T1000 (cell line): ENCODE data around the gene STAT4.
"Not testable (repeated sequence)": the region's sequence is repeated elsewhere in the genome, so short reads cannot be mapped to it uniquely, and the experiment has no call there.

ENCODE experiments used
- DNase-seq: peaks from one replicate; lab custom pipeline; 2025; ENCODE audit warnings: mixed read lengths; lab: John Stamatoyannopoulos, UW

STAT4 gene

GRCh38 chr2:191013932-191014652, 136.7 kb downstream of the STAT4 start, which contains the start of gene STAT1:
STAT1 (minus strand) TSS chr2:191014171; CDS start chr2:191010003, 4,168 bp downstream.
- peak; percentile 82 for DNase-seq

GRCh38 chr2:191013682-191013931, 137.2 kb downstream of the STAT4 start:
- no peak for DNase-seq

- no peak for DNase-seq
These were observed 137.7 kb downstream of the STAT4 start for GRCh38 chr2:191012845-191013681.

GRCh38 chr2:191012346-191012745, 138.4 kb downstream of the STAT4 start:
- DNase-seq, result no peak

GRCh38 chr2:191010887-191011885, 139.6 kb downstream of the STAT4 start:
- DNase-seq, result no peak

GRCh38 chr2:191009541-191010374, 141.0 kb downstream of the STAT4 start:
- no peak for DNase-seq

GRCh38 chr2:191008286-191008685, 142.5 kb downstream of the STAT4 start:
- DNase-seq, result no peak

- DNase-seq, result no peak
These were observed 143.6 kb downstream of the STAT4 start for GRCh38 chr2:191006997-191007783.

- DNase-seq, result no peak
These were observed 144.5 kb downstream of the STAT4 start for GRCh38 chr2:191006297-191006696.

- DNase-seq, result no peak
These were observed 147.1 kb downstream of the STAT4 start for GRCh38 chr2:191003405-191004309.

- no peak for DNase-seq
These were observed 149.2 kb downstream of the STAT4 start for GRCh38 chr2:191001624-191002023.

- no peak for DNase-seq
These were observed 149.8 kb downstream of the STAT4 start for GRCh38 chr2:191001032-191001431.

- DNase-seq, result no peak
These were observed 150.7 kb downstream of the STAT4 start for GRCh38 chr2:190999949-191000665.

GRCh38 chr2:190999058-190999457, 151.7 kb downstream of the STAT4 start:
- no peak for DNase-seq

- DNase-seq, result no peak
These were observed 153.2 kb downstream of the STAT4 start for GRCh38 chr2:190997526-190998113.

GRCh38 chr2:190996947-190997346, 153.8 kb downstream of the STAT4 start:
- DNase-seq, result no peak

GRCh38 chr2:190996338-190996946, 154.4 kb downstream of the STAT4 start:
- DNase-seq, result no peak

- DNase-seq, result not testable (repeated sequence)
These were observed 155.5 kb downstream of the STAT4 start for GRCh38 chr2:190995315-190995714.
